ENCODE measurements around the gene FBXW11.

GRCh38 chr5:171845040-171845630 lies 161.3 kb downstream of the FBXW11 start:
- TF ChIP-seq MXI1 (conservative IDR thresholded peaks at IDR 0.05; ENCODE audit: poor library complexity, severe bottlenecking), result no peak
- no peak for TF ChIP-seq EZH2 (IDR thresholded peaks at IDR 0.05; ENCODE audit: borderline replicate concordance, insufficient read depth, low read length, poor library complexity, severe bottlenecking)
